PC-9 (cell line): ENCODE measurements around the gene EWSR1. TPM values are rescaled to one million over a fixed set of nuclear protein-coding genes. Genes with fewer than 3 reads are reported as not detected.

ENCODE experiments used
- BruUV-seq: library from RNA; stranded (reverse); fragments of 400-500 nt; replicated peaks from 2 replicates; lab custom pipeline; 2021; lab: Mats Ljungman, UMichigan
- CTCF ChIA-PET: fragments of 300-600 bp; sonication (Branson Sonifier 250); formaldehyde crosslinking; loops from one replicate; lab custom pipeline; 2022; ENCODE audit warnings: antibody characterized with exemption; lab: Charles Lee
- POLR2A ChIA-PET: fragments of 300-600 bp; sonication (Branson Sonifier 250); formaldehyde crosslinking; loops from one replicate; lab custom pipeline; 2022; ENCODE audit warnings: antibody characterized with exemption; ENCODE audit not compliant: unreplicated experiment; lab: Charles Lee
- DNase-seq, 2 experiments: peaks; one replicate each; pipeline versions ENCODE4 v3.0.0 to v3.0.0-alpha.2; 2015 to 2022; ENCODE audit warnings: mixed read lengths in 1 of 2
- H2AFZ ChIP-seq: fragments of 200-600 bp; sonication (generic); 2 replicates; pipeline ENCODE4 v1.8.1; 2017; ENCODE audit warnings: antibody characterized with exemption
- H3F3A ChIP-seq: fragments of 200-600 bp; sonication (generic); 2 replicates; pipeline ENCODE4 v1.8.1; 2017; ENCODE audit warnings: antibody characterized with exemption, mild to moderate bottlenecking, low read depth; ENCODE audit not compliant: insufficient read depth
- H3K27ac ChIP-seq: fragments of 200-600 bp; sonication (generic); 2 replicates; pipeline ENCODE4 v1.6.1; 2016; ENCODE audit warnings: mixed run types
- H3K27me3 ChIP-seq: fragments of 200-600 bp; sonication (generic); 2 replicates; pipeline ENCODE4 v1.6.1; 2016; ENCODE audit warnings: low read depth, mixed run types; ENCODE audit not compliant: insufficient read depth
- H3K36me3 ChIP-seq: fragments of 200-600 bp; sonication (generic); 2 replicates; pipeline ENCODE4 v1.6.1; 2016; ENCODE audit warnings: low read depth, mixed run types
- H3K4me1 ChIP-seq: fragments of 200-600 bp; sonication (generic); replicated peaks from 2 replicates; pipeline ENCODE4 v1.6.1; 2016; ENCODE audit warnings: mixed run types; ENCODE audit not compliant: insufficient read depth
- H3K4me2 ChIP-seq: fragments of 200-600 bp; sonication (generic); 2 replicates; pipeline ENCODE4 v1.6.1; 2017; ENCODE audit warnings: mixed run types
- H3K4me3 ChIP-seq: fragments of 200-600 bp; sonication (generic); 2 replicates; pipeline ENCODE4 v1.6.1; 2016; ENCODE audit warnings: mixed run types
- H3K79me2 ChIP-seq: fragments of 200-600 bp; sonication (generic); 2 replicates; pipeline ENCODE4 v1.6.1; 2017; ENCODE audit warnings: low read depth, mixed run types
- H3K9me2 ChIP-seq: fragments of 200-600 bp; sonication (generic); 2 replicates; pipeline ENCODE4 v1.8.1; 2017; ENCODE audit warnings: mild to moderate bottlenecking; ENCODE audit not compliant: insufficient read depth
- H3K9me3 ChIP-seq: fragments of 200-600 bp; sonication (generic); 2 replicates; pipeline ENCODE4 v1.8.1; 2016; ENCODE audit warnings: low read depth; ENCODE audit not compliant: insufficient read depth
- H4K20me1 ChIP-seq: fragments of 200-600 bp; sonication (generic); 2 replicates; pipeline ENCODE4 v1.8.1; 2017; ENCODE audit not compliant: insufficient read depth
- CTCF ChIP-seq: fragments of 200-600 bp; sonication (generic); conservative IDR thresholded peaks from 2 replicates; pipeline ENCODE4 v1.6.1; 2017; ENCODE audit warnings: mixed run types, antibody characterized with exemption, mild to moderate bottlenecking, moderate library complexity
- EZH2 ChIP-seq: fragments of 200-600 bp; sonication (generic); IDR thresholded peaks from 2 replicates; pipeline ENCODE4 v1.8.0; 2017; ENCODE audit warnings: antibody characterized with exemption, low read depth
- intact Hi-C: fragments of 100-400 bp; cut with micrococcal nuclease; formaldehyde crosslinking; loops from one replicate; pipeline ENCODE4 v1.10.0; 2022; ENCODE audit not compliant: unreplicated experiment
- total RNA-seq: library from RNA; stranded (reverse); gene quantifications from 2 replicates; pipeline ENCODE4 v1.2.3, GENCODE V29; 2021

Gene EWSR1
- total RNA-seq, 1 experiment from 2014 or later: 200 TPM

DNA sequence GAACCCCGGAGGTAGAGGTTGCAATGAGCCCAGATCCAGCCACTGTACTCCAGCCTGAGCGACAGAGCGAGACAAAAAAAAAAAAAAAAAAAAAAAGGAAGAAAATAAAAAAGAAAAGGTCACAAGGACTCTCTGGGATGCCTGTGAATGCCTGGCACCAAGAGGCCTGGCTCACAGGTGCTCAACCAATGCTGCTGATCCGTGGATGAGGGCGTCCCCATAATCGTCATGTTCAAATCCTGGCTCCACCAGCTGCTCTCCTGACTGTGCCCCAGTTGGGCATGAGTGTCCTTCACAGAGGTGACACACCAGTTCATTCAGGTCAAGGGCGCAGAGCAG is 37.7 kb downstream of the EWSR1 start:
- no TSS peak for BruUV-seq
- H2AFZ ChIP-seq: no peak overlapping the region
- H3K79me2 ChIP-seq: 0 out of 2 replicates have a peak, but pooled peaks cover 7% of the 10 kb centered on the region
- H3K9me2 ChIP-seq: no peaks in the 10 kb centered on the region
- no peak for DNase-seq
- H3K4me1 ChIP-seq: peaks cover 23% of the 10 kb centered on the region
- no peaks in the 10 kb centered on the region for H3K36me3 ChIP-seq
- peak overlapping the region; percentile 75; the same call in 1 of the 2 replicates for H3K4me3 ChIP-seq
- peaks cover 11% of the 10 kb centered on the region for H4K20me1 ChIP-seq
- peak overlapping the region; percentile 88 for H3K4me2 ChIP-seq
- no peaks in the 10 kb centered on the region for H3K27me3 ChIP-seq
- no peak overlapping the region for H3K27ac ChIP-seq
- H3F3A ChIP-seq: peaks cover 47% of the 10 kb centered on the region
- TF ChIP-seq EZH2: no peak
- H3K9me3 ChIP-seq: no peaks in the 10 kb centered on the region
- intact Hi-C loops: loop anchor here (2.0 to 10.0 kb wide), 2 partner anchors 39 to 79 kb away; partner anchors contain the start of gene AP1B1
- CTCF ChIA-PET: no interaction called here
- POLR2A ChIA-PET: interaction anchor here (0.5 kb wide), 1 partner anchor 106 kb away, joined by 5 read pairs; no protein-coding TSS in a partner anchor

GRCh38 chr22:29306175-29306834 is 38.2 kb downstream of the EWSR1 start, which contains the start of gene GAS2L1:
GAS2L1 (plus strand) TSS chr22:29306650; CDS start chr22:29308106, 1,456 bp downstream.
- peak within 1 kb of the TSS; percentile 88 for H3K4me2 ChIP-seq
- peaks cover 6% of the 10 kb centered on the region; the same call in 1 of the 2 replicates for H4K20me1 ChIP-seq
- peaks cover 26% of the 10 kb centered on the region for H3K4me1 ChIP-seq
- H3K36me3 ChIP-seq: no peaks in the 10 kb centered on the region
- peak within 1 kb of the TSS; percentile 75 for H3K4me3 ChIP-seq
- H3K9me3 ChIP-seq: no peaks in the 10 kb centered on the region
- peak; percentile 57 for TF ChIP-seq CTCF
- no peak for TF ChIP-seq EZH2
- CTCF ChIA-PET: no interaction called here
- H3K27ac ChIP-seq: no peak within 1 kb of the TSS
- H3K27me3 ChIP-seq: no peaks in the 10 kb centered on the region
- intact Hi-C loops: loop anchor here (2.0 to 10.0 kb wide), 2 partner anchors 38 to 78 kb away; partner anchors contain the start of gene AP1B1
- no TSS peak for BruUV-seq
- H3K79me2 ChIP-seq: 0 out of 2 replicates have a peak, but pooled peaks cover 7% of the 10 kb centered on the region
- H3F3A ChIP-seq: peaks cover 42% of the 10 kb centered on the region
- POLR2A ChIA-PET: interaction anchor here (0.5 kb wide), 1 partner anchor 107 kb away, joined by 5 read pairs; no protein-coding TSS in a partner anchor
- H2AFZ ChIP-seq: peak within 1 kb of the TSS; percentile 99
- peak; percentile 66 to 78 for DNase-seq
- H3K9me2 ChIP-seq: no peaks in the 10 kb centered on the region

DNA sequence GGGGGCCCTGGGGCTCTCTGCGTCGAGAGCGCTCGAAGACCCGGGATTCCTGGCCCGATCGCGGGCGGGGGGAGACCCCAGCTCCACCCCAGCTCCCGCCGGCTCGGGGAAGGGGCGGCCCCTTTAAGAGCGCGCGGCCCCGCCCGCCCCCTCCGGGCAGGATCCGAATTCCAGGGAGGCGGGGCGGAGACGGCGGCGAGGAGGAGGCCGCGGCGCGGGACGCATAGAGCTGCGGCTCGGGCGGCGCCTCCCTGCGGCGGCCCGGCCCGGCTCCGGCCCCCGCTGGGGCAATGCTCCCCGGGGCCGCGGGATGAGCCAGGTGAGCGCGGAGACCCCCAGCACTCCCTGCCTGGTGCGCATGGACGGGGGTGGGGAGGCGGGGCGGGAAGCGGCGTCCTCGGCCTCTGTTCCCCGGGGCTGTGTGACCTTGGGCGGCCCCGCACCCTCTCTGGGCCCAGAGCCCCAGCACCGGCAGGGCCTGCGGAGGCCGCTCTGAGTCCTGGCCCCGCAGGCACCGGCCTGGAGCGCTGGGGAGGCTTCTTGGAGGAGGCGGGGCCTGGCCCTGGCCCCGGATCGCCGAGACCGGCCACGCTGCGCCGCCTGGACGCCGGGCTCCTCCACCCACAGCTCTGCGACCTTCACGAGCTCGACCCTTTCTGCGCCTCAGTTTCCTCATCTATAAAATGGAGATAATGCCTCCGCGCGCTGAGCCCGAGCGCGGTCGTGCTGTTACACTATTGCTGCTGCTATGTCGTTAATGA is 38.9 kb downstream of the EWSR1 start:
- 0 out of 2 replicates have a peak, but pooled peaks cover 7% of the 10 kb centered on the region for H3K79me2 ChIP-seq
- no peaks in the 10 kb centered on the region for H3K9me3 ChIP-seq
- no peak overlapping the region for H3K27ac ChIP-seq
- no peaks in the 10 kb centered on the region for H3K9me2 ChIP-seq
- H2AFZ ChIP-seq: peak overlapping the region; percentile 99
- H3K4me3 ChIP-seq: peak overlapping the region; percentile 75
- peak overlapping the region; percentile 88 for H3K4me2 ChIP-seq
- peaks cover 35% of the 10 kb centered on the region for H3F3A ChIP-seq
- TF ChIP-seq EZH2: no peak
- no TSS peak for BruUV-seq
- H3K27me3 ChIP-seq: no peaks in the 10 kb centered on the region
- peak in 1 of 2 experiments; percentile 76 for DNase-seq
- POLR2A ChIA-PET: interaction anchor here (0.6 kb wide), 1 partner anchor 16 kb away, joined by 5 read pairs; no protein-coding TSS in a partner anchor
- CTCF ChIA-PET: no interaction called here
- peaks cover 28% of the 10 kb centered on the region for H3K4me1 ChIP-seq
- H3K36me3 ChIP-seq: no peaks in the 10 kb centered on the region
- intact Hi-C loops: loop anchor here (2.0 to 10.0 kb wide), 2 partner anchors 38 to 78 kb away; partner anchors contain the start of gene AP1B1
- H4K20me1 ChIP-seq: peaks cover 1% of the 10 kb centered on the region; the same call in 1 of the 2 replicates
